IPS DF 6.9 (cell line): ENCODE data around the gene GNG4.
A peak's percentile ranks its signal among the peaks of the same experiment; 100 is the strongest.
"Not testable (repeated sequence)": the region's sequence is repeated elsewhere in the genome, so short reads cannot be mapped to it uniquely, and the experiment has no call there.

Experiments
- DNase-seq: peaks from one replicate; pipeline ENCODE4 v3.0.0-alpha.2; 2013; ENCODE audit warnings: low read depth, low spot score
- H3K27ac ChIP-seq: one replicate; pipeline ENCODE4 v1.5.1; 2013; ENCODE audit warnings: low read length, control low read depth
- H3K27me3 ChIP-seq: 2 replicates; pipeline ENCODE4 v1.6.1; 2013; ENCODE audit warnings: mild to moderate bottlenecking, low read length; ENCODE audit not compliant: control insufficient read depth, insufficient read depth
- H3K36me3 ChIP-seq: 2 replicates; pipeline ENCODE4 v1.6.1; 2013; ENCODE audit warnings: low read length; ENCODE audit not compliant: control insufficient read depth, insufficient read depth
- H3K4me1 ChIP-seq: 2 replicates; pipeline ENCODE4 v1.6.1; 2013; ENCODE audit warnings: low read length; ENCODE audit not compliant: control insufficient read depth, insufficient read depth
- H3K4me3 ChIP-seq: 2 replicates; pipeline ENCODE4 v1.5.1; 2013; ENCODE audit warnings: mild to moderate bottlenecking, low read length
- H3K9me3 ChIP-seq: 2 replicates; pipeline ENCODE4 v1.6.1; 2013; ENCODE audit warnings: low read length, inconsistent platforms; ENCODE audit not compliant: control insufficient read depth, insufficient read depth
- WGBS: extraction: QIAGEN DNeasy Blood & Tissue Kit; methylation state at CpG from one replicate; pipeline ENCODE4 v1.1.7; 2013; ENCODE audit warnings: mixed read lengths, missing lambda C conversion rate; ENCODE audit not compliant: insufficient read length, insufficient coverage; 5-methylcytosine and 5-hydroxymethylcytosine counted together

The GNG4 gene

DNA sequence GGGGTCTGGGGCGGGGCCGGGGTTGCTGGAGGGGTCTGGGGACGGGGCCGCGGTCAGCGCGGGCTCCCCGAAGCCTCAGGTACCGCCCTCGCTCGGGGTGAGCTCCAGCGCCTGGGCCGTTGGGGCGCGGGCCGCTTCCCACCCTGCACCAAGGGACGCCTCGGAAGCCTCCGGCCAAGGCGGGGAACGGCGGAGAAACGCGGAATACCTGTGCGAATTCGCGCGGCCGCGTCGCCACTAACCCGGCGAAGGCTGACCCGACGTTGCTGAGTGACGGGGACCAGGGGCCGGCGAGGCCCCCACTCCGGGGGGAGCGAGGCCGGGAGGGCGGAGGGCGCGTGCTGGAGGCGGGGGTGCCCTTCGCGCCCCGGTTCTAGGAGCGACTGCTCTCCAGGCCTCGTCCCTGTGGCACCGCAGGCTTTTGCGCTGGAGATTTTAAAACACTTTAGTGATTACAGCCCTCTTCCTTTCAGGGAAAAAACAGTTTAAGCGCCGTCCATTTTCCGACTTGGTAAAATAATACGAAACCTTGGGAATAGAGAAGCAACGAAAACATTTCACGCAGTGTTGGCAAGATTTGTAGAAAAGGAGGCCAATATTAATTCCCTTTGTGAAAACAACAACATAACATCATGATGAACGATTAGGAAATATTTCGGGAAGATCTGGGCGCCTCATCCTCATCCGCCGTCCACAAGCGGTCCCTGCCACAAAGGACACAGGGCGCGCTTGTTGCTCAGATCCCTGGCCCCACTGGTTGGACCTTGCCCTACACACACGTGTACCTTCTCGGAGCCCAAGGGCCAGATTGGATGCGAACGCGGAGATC, 971 bp upstream of the GNG4 start:
- WGBS: no CpG with 5 or more reads among the region's 71 CpGs
- no peak for DNase-seq
- no peaks in the 10 kb centered on the region for H3K36me3 ChIP-seq
- H3K27me3 ChIP-seq: no peaks in the 10 kb centered on the region
- no peak overlapping the region for H3K27ac ChIP-seq
- peak overlapping the region; percentile 71 for H3K4me3 ChIP-seq
- H3K9me3 ChIP-seq: no peaks in the 10 kb centered on the region
- peaks cover 2% of the 10 kb centered on the region for H3K4me1 ChIP-seq

DNA sequence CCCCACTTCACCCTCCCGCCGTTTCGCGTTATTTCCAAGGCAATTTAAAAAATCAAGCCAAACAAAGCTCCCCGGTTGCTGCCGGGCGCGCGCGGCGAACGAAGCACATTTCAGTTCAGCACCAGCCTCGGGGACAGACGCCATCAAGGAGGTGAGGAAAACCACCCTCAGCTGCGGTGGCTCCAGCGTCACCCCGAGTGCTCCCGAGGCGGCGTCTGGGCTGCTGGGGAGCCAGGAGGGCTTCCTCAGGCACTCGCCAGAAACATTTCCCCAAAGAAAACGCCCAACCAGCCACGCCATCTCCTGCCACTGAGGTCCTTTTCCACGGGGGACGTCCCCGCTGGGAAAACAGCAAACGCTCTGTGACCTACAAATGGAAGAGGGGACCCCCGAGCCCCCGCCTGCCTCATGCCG, 623 bp downstream of the GNG4 start:
- Histone ChIP-seq H3K4me3 (peak overlapping the region; percentile 71), H3K27me3 (no peaks in the 10 kb centered on the region), H3K9me3 (no peaks in the 10 kb centered on the region), H3K27ac (no peak overlapping the region), H3K36me3 (no peaks in the 10 kb centered on the region), H3K4me1 (peaks cover 7% of the 10 kb centered on the region)
- no peak for DNase-seq
- no CpG with 5 or more reads among the region's 30 CpGs for WGBS

DNA sequence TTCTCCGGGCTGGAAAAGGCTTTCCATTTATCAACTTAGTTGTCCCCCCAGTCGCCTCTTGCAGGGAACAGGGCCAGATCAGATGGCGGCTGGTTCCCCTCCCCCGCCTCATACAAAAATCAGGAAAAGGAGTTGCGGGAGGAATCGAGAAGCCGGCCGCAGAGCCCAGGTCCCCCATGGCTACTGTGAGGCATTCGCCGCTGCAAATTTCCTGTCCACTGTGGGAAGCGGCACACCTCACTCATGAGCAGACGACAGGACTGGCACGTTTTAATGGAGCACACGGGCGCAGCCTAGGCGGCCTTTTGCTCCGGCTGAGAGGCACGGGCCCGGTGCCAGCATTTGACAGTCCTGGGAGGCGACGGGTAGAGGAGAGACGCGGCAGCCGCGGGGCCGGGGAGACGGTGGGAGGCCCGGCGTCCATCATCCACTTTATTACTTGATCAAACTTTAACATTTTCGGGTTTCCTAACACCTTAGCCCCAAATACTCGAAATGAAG, 1.1 kb downstream of the GNG4 start:
- Histone ChIP-seq H3K36me3 (no peaks in the 10 kb centered on the region), H3K4me3 (peak overlapping the region; percentile 71), H3K9me3 (no peaks in the 10 kb centered on the region), H3K27ac (no peak overlapping the region), H3K4me1 (peaks cover 7% of the 10 kb centered on the region), H3K27me3 (no peaks in the 10 kb centered on the region)
- DNase-seq: no peak
- WGBS: no CpG with 5 or more reads among the region's 31 CpGs

DNA sequence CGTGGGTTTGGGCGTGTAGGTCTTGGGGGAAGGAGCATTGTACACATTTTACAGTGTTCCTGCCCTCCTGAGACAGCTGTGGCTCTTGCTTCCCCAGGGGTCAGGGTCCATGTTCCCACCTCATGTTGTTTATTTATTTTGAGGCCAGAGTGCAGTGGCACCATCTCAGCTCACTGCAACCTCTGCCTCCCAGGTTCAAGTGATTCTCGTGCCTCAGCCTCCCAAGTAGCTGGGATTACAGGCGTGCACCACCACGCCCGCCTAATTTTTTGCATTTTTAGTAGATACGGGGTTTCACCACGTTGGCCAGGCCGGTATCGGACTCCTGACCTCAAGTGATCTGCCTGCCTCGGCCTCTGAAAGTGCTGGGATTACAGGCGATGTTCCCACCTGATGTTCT, 2.0 kb downstream of the GNG4 start:
- no CpG with 5 or more reads among the region's 12 CpGs for WGBS
- H3K4me3 ChIP-seq, H3K9me3 ChIP-seq, H3K27ac ChIP-seq, DNase-seq, H3K36me3 ChIP-seq, H3K27me3 ChIP-seq: not testable (repeated sequence)
- peaks cover 10% of the 10 kb centered on the region for H3K4me1 ChIP-seq

DNA sequence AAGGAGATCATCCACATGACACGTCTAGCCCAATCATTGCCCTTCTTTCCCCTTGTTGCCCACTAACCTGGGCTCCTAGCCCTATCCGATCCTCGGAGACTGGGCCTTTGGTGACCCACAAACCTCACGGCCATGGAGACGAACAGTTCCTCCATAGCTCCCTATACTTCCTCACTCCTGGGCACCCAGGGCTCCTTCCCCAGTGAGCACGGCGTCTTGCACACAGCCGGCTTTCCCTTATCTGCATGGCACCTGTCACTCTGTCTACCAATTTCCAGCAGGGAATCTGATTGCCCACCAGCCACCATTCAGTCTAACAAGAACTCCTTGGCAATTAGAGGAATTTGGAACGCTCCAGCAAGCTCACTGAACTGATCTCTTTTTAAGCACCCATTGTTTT, 3.1 kb downstream of the GNG4 start:
- no CpG with 5 or more reads among the region's 9 CpGs for WGBS
- no peak overlapping the region for H3K27ac ChIP-seq
- no peak for DNase-seq
- H3K27me3 ChIP-seq: no peaks in the 10 kb centered on the region
- no peaks in the 10 kb centered on the region for H3K9me3 ChIP-seq
- no peak overlapping the region for H3K4me3 ChIP-seq
- H3K4me1 ChIP-seq: peaks cover 11% of the 10 kb centered on the region
- H3K36me3 ChIP-seq: no peaks in the 10 kb centered on the region

DNA sequence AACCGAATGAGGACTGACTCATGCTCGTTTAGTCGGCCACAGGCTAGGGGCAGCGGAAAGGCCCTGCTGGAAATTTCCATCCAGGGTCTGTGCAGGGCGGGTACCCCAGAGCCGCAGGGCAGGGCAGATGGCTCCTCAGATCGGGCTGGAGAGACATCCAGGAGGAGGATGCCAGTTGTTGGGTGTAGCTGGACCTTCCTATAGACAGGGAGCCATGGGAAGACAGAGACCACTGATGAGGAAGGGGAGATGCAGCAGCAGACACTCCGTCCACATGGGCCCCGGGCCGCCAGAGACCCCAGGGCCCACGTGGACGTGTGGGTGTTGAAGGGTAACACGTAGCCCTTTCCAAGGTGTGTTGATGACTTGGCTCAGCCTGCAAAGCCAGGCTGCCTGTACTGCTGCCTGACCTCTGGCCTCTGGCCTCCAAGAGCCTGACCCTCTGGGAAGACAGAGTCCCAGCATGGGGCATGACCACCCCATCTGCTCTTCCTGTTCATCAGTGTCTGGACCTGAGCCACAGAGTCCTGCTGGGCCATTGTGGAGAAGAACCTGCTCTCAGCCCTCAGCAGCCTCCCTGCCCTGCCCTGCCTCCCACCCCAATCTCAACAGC, 4.8 kb downstream of the GNG4 start:
- Histone ChIP-seq H3K4me1 (peaks cover 11% of the 10 kb centered on the region), H3K27me3 (no peaks in the 10 kb centered on the region), H3K36me3 (no peaks in the 10 kb centered on the region), H3K4me3 (no peak overlapping the region), H3K27ac (no peak overlapping the region), H3K9me3 (no peaks in the 10 kb centered on the region)
- no peak for DNase-seq
- WGBS: no CpG with 5 or more reads among the region's 13 CpGs

- no CpG with 5 or more reads among the region's 23 CpGs for WGBS
- Histone ChIP-seq H3K36me3 (no peaks in the 10 kb centered on the region), H3K9me3 (no peaks in the 10 kb centered on the region), H3K4me3 (no peak overlapping the region), H3K4me1 (peaks cover 11% of the 10 kb centered on the region), H3K27me3 (no peaks in the 10 kb centered on the region), H3K27ac (no peak overlapping the region)
- DNase-seq: no peak
Measured at GRCh38 chr1:235643837-235644692, 5.5 kb downstream of the GNG4 start.

DNA sequence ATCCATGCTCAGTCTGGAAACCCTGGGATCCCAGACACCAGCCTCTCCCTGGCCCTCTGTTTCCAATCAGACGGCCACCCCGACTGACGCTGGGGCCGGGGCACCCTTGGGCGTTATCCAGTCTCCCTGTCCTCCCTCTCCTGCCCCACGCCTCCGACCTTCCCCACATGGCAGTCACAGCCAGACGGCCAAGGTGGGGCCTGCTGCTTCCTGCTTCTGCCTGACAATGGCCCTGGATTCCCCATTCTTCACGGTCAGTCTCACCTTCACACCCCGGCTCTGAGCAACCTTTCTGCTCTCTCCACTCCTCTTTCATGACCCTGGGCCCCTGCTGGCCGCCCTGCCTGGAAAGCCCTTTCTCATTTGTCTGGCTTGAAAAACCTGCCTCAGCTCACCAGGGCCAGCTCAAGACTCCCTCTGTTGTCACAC, 6.6 kb downstream of the GNG4 start:
- no peak overlapping the region for H3K4me3 ChIP-seq
- no peaks in the 10 kb centered on the region for H3K36me3 ChIP-seq
- no peaks in the 10 kb centered on the region for H3K27me3 ChIP-seq
- no peak for DNase-seq
- H3K9me3 ChIP-seq: no peaks in the 10 kb centered on the region
- peaks cover 10% of the 10 kb centered on the region for H3K4me1 ChIP-seq
- no peak overlapping the region for H3K27ac ChIP-seq
- WGBS: no CpG with 5 or more reads among the region's 11 CpGs

DNA sequence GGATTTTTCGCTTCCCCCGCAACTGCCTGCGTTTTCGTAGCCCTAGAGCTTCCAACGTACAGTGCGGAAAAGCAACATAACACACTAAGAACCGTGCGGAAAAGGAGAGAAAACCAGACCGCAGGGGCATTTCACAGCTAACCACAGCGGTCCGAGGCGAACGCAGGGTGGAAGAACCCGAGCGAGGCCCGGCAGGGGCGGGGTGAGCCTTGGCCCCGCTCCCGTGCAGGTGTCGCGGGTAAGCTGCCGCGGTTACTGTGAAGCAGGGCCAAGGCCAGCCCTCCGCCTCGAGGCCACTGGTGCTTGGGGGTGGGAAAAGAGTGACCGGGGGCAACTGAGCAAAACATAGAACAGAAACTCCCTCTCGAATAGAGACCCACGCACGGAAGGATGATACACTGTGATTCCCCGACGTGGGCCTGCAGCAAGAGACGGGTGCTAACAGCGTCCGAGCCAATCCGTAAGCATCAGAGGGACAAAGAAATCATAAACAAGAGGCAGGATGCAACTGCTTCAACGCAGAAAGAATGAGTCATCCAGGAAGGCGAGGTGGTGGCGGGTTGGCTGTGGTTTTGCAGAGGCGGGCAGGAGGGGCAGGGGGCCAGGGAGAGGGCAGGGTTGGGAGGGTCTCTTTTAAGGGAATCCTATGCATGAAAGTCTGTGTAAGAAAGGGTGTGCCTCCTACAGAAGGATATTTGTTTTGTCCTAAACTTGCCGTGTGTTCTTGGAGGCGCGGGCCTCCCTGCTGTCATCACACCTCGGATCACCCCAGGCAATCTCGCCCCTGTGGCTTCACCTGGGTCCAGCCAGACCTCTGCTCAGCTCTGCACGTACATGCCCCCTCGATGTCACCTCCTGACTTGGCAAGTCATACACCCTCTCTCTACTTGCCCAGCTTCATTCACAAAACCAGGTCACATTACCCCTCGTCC, 7.3 kb downstream of the GNG4 start:
- WGBS: no CpG with 5 or more reads among the region's 47 CpGs
- DNase-seq: no peak
- no peaks in the 10 kb centered on the region for H3K36me3 ChIP-seq
- no peaks in the 10 kb centered on the region for H3K9me3 ChIP-seq
- no peak overlapping the region for H3K27ac ChIP-seq
- no peak overlapping the region for H3K4me3 ChIP-seq
- H3K4me1 ChIP-seq: peaks cover 9% of the 10 kb centered on the region
- H3K27me3 ChIP-seq: no peaks in the 10 kb centered on the region
